Ovary (tissue), 3 donors: Measurements from ENCODE around the gene SFXN5.

Experiments
- EP300 ChIP-seq: sonication (generic); formaldehyde crosslinking; IDR thresholded peaks from one replicate; pipeline ENCODE4 v1.6.1; 2017; ENCODE audit warnings: antibody characterized with exemption
- TF ChIP-seq, protein P1 (sequence below), 3 donors: fragments of 450-650 bp in 2 of 3; fragments of 200-600 bp in 1 of 3; IDR thresholded peaks; one replicate each; pipeline versions ENCODE4 v1.5.1 to v1.8.0; 2016 to 2022; ENCODE audit warnings: antibody characterized with exemption in 3 of 3, mild to moderate bottlenecking in 1 of 3
- donor health status: DM: no; HTN: no; CAD: no.

DNA sequence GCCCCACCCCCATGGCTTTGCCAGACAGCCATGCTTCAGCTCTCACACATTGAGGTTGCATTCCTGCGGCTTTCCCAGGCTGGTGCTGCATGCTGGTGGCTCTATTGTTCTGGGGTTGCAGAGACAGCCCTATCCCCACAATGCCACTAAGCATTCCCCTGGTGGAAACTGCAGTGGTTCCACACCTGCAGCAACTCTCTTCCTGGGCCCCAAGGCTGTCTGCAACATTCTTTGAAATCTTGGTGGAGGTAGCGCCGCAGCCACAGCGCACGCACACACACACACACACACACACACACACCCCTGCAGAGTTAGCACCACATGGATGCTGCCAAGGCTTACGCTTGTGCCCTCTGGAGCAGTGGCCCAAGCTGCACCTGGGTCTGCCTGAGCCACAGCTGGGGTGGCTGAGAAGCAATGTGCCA is 21.4 kb downstream of the SFXN5 start:
- TF ChIP-seq, protein P1, sequence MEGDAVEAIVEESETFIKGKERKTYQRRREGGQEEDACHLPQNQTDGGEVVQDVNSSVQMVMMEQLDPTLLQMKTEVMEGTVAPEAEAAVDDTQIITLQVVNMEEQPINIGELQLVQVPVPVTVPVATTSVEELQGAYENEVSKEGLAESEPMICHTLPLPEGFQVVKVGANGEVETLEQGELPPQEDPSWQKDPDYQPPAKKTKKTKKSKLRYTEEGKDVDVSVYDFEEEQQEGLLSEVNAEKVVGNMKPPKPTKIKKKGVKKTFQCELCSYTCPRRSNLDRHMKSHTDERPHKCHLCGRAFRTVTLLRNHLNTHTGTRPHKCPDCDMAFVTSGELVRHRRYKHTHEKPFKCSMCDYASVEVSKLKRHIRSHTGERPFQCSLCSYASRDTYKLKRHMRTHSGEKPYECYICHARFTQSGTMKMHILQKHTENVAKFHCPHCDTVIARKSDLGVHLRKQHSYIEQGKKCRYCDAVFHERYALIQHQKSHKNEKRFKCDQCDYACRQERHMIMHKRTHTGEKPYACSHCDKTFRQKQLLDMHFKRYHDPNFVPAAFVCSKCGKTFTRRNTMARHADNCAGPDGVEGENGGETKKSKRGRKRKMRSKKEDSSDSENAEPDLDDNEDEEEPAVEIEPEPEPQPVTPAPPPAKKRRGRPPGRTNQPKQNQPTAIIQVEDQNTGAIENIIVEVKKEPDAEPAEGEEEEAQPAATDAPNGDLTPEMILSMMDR (IDR thresholded peaks at IDR 0.05): no peak
- TF ChIP-seq EP300: no peak
